Posterior vena cava (tissue), 2 donors: Measurements from ENCODE around the gene HEATR9. TPM values are rescaled to one million over a fixed set of nuclear protein-coding genes. Genes with fewer than 3 reads are reported as not detected.

Source experiments
- DNase-seq: peaks from one replicate; pipeline ENCODE4 v3.0.0-alpha.2; 2020; ENCODE audit warnings: low spot score
- intact Hi-C, 2 donors: fragments of 100-400 bp; cut with DNase I; formaldehyde crosslinking; loops; one replicate each; pipeline versions ENCODE4 v1.14.1 to v1.14.2; 2022 to 2023
- total RNA-seq, 2 donors: library from RNA; stranded (reverse); fragmentation: NEBNext Ultra II Directional; extraction: Animal tissue kit (Norgen Biotek cat#: 25700); gene quantifications; one replicate each; pipeline ENCODE4 v1.2.1, GENCODE V29; 2021
- donor health status: DM: yes; HTN: yes; CAD: no.
- donor health status: DM: yes; HTN: yes; CAD: no.

The HEATR9 gene
- total RNA-seq, 2 donors from 2014 or later, result not detected

GRCh38 chr17:35895636-35896587, 27.2 kb upstream of the HEATR9 start:
- intact Hi-C loops, result no loop called here
- no peak for DNase-seq

- intact Hi-C loops, result no loop called here
- DNase-seq, result no peak
These were observed 25.5 kb upstream of the HEATR9 start for GRCh38 chr17:35894206-35894605.

GRCh38 chr17:35893751-35894150, 25.1 kb upstream of the HEATR9 start:
- intact Hi-C loops, result no loop called here
- DNase-seq, result no peak

- no peak for DNase-seq
- intact Hi-C loops, result no loop called here
These were observed 23.7 kb upstream of the HEATR9 start for GRCh38 chr17:35892091-35893035.

GRCh38 chr17:35891269-35891668, 22.6 kb upstream of the HEATR9 start:
- intact Hi-C loops, result no loop called here
- no peak for DNase-seq

GRCh38 chr17:35890774-35891155, 22.1 kb upstream of the HEATR9 start:
- no peak for DNase-seq
- intact Hi-C loops, result no loop called here

GRCh38 chr17:35889818-35890773, 21.4 kb upstream of the HEATR9 start:
- intact Hi-C loops, result no loop called here
- no peak for DNase-seq

GRCh38 chr17:35889241-35889640, 20.6 kb upstream of the HEATR9 start:
- intact Hi-C loops, result no loop called here
- no peak for DNase-seq

- no peak for DNase-seq
- intact Hi-C loops, result no loop called here
These were observed 11.3 kb upstream of the HEATR9 start, which contains the start of gene CCL5 for GRCh38 chr17:35879773-35880654. CCL5 (minus strand) TSS chr17:35880360.

GRCh38 chr17:35878361-35878760, 9.7 kb upstream of the HEATR9 start:
- no peak for DNase-seq
- intact Hi-C loops, result no loop called here

- DNase-seq, result no peak
- intact Hi-C loops, result no loop called here
These were observed 8.8 kb upstream of the HEATR9 start for GRCh38 chr17:35877345-35878029.

GRCh38 chr17:35876534-35876933, 7.8 kb upstream of the HEATR9 start:
- intact Hi-C loops, result no loop called here
- DNase-seq, result no peak

GRCh38 chr17:35875800-35876139, 7.1 kb upstream of the HEATR9 start:
- no peak for DNase-seq

GRCh38 chr17:35875072-35875799, 6.5 kb upstream of the HEATR9 start:
- intact Hi-C loops, result no loop called here
- DNase-seq, result no peak

More at GRCh38 chr17:35875800-35876139, 7.1 kb upstream of the HEATR9 start:
- intact Hi-C loops, result no loop called here

GRCh38 chr17:35872196-35872980, 3.7 kb upstream of the HEATR9 start:
- no peak for DNase-seq
- intact Hi-C loops, result no loop called here
